ENCODE data around the gene C10orf105. TPM values are rescaled to one million over a fixed set of nuclear protein-coding genes. Genes with fewer than 3 reads are reported as not detected.

C10orf105 gene
- total RNA-seq, 1 experiment from 2014 or later = not detected

DNA sequence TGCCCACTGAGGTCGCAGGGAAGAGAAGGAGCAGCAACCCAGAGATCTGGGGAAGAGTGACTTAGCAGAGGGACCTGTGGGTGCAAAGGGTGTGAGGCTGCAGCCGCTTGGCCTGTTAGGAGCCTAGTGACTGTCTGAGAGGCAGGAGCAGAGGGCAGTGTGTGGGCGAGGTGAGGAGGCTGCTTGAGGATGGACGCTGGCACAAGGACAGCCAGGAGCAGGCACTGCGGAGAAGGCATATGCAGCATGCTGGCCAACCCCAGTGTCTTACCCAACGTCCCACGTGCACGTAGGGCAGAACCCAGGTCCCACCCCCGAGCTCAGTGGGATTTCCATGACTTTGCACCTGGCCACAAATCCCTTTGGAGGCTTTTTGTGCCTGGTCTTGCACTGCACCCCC lies 54.1 kb downstream of the C10orf105 start:
- DNase-seq = no peak
- Histone ChIP-seq H3K4me1 (no peaks in the 10 kb centered on the region), H3K9me3 (no peaks in the 10 kb centered on the region), H3K36me3 (ENCODE audit: control insufficient read depth, insufficient read depth, low read length) (no peaks in the 10 kb centered on the region), H3K27me3 (replicated peaks; ENCODE audit: control insufficient read depth, insufficient read depth, low read length) (no peaks in the 10 kb centered on the region), H3K4me3 (ENCODE audit: low read depth, low read length) (no peak overlapping the region)
- Mint-ChIP-seq H3K4me3 (ENCODE audit: unreplicated experiment) (no peak overlapping the region), H3K4me1 (ENCODE audit: low read depth, unreplicated experiment) (peaks cover 7% of the 10 kb centered on the region), H3K27me3 (ENCODE audit: insufficient read depth, unreplicated experiment) (peaks cover 3% of the 10 kb centered on the region), H3K27ac (ENCODE audit: unreplicated experiment) (no peak overlapping the region), H3K36me3 (ENCODE audit: insufficient read depth, unreplicated experiment) (no peaks in the 10 kb centered on the region), H3K9me3 (ENCODE audit: unreplicated experiment) (no peaks in the 10 kb centered on the region)
- intact Hi-C loops (cut with micrococcal nuclease; ENCODE audit: unreplicated experiment) = no loop called here
- no TSS peak for BruUV-seq (replicated peaks)
- TF ChIP-seq CTCF (IDR thresholded peaks at IDR 0.05; ENCODE audit: insufficient read depth in 1 of 2, low read depth in 1 of 2, low read length in 1 of 2, severe bottlenecking in 1 of 2, unreplicated experiment in 1 of 2) = no peak
- POLR2A ChIA-PET = no interaction called here
- CTCF ChIA-PET = interaction anchor here (1.1 kb wide), 1 partner anchor 26 kb away, joined by 3 read pairs; no protein-coding TSS in a partner anchor

GRCh38 chr10:71664585-71664984 lies 55.0 kb downstream of the C10orf105 start:
- ChIA-PET CTCF (interaction anchor here (0.6 to 1.1 kb wide), 2 partner anchors 25 to 384 kb away, joined by 3 to 12 read pairs; no protein-coding TSS in a partner anchor), POLR2A (no interaction called here)
- no peak for DNase-seq
- no peaks in the 10 kb centered on the region for H3K9me3 Mint-ChIP-seq (ENCODE audit: unreplicated experiment)
- peaks cover 3% of the 10 kb centered on the region for H3K27me3 Mint-ChIP-seq (ENCODE audit: insufficient read depth, unreplicated experiment)
- Histone ChIP-seq H3K27me3 (replicated peaks; ENCODE audit: control insufficient read depth, insufficient read depth, low read length) (no peaks in the 10 kb centered on the region), H3K36me3 (ENCODE audit: control insufficient read depth, insufficient read depth, low read length) (no peaks in the 10 kb centered on the region), H3K4me1 (no peaks in the 10 kb centered on the region), H3K9me3 (no peaks in the 10 kb centered on the region), H3K4me3 (ENCODE audit: low read depth, low read length) (no peak overlapping the region)
- peaks cover 7% of the 10 kb centered on the region for H3K4me1 Mint-ChIP-seq (ENCODE audit: low read depth, unreplicated experiment)
- no peak for TF ChIP-seq CTCF (IDR thresholded peaks at IDR 0.05; ENCODE audit: insufficient read depth in 1 of 2, low read depth in 1 of 2, low read length in 1 of 2, severe bottlenecking in 1 of 2, unreplicated experiment in 1 of 2)
- no peak overlapping the region for H3K4me3 Mint-ChIP-seq (ENCODE audit: unreplicated experiment)
- H3K36me3 Mint-ChIP-seq (ENCODE audit: insufficient read depth, unreplicated experiment) = no peaks in the 10 kb centered on the region
- no peak overlapping the region for H3K27ac Mint-ChIP-seq (ENCODE audit: unreplicated experiment)
- intact Hi-C loops (cut with micrococcal nuclease; ENCODE audit: unreplicated experiment) = no loop called here
- BruUV-seq (replicated peaks) = no TSS peak

DNA sequence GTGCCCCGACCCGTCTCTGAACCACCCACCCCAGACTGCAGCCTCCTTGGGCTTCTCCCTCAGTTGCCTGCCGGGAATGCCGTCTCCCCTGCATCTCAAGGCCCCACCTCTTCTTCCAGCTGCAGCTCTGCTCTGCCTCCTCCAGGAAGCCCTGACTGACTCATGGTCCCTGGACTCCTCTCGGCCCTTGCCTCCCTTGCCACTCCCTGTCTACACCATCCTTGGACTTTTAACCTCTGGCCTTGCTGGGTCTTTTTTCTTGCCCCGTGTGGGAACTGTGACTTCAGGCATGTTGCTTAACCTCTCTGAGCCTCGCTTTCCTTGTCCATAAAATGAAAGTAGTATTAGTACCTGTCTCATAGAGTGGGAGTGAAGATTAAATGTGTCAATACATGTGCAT lies 56.3 kb downstream of the C10orf105 start:
- no peaks in the 10 kb centered on the region for H3K9me3 ChIP-seq
- H3K36me3 ChIP-seq (ENCODE audit: control insufficient read depth, insufficient read depth, low read length) = no peaks in the 10 kb centered on the region
- Mint-ChIP-seq H3K9me3 (ENCODE audit: unreplicated experiment) (no peaks in the 10 kb centered on the region), H3K36me3 (ENCODE audit: insufficient read depth, unreplicated experiment) (no peaks in the 10 kb centered on the region), H3K27me3 (ENCODE audit: insufficient read depth, unreplicated experiment) (peaks cover 3% of the 10 kb centered on the region), H3K4me1 (ENCODE audit: low read depth, unreplicated experiment) (peaks cover 7% of the 10 kb centered on the region), H3K4me3 (ENCODE audit: unreplicated experiment) (no peak overlapping the region), H3K27ac (ENCODE audit: unreplicated experiment) (no peak overlapping the region)
- H3K4me3 ChIP-seq (ENCODE audit: low read depth, low read length) = no peak overlapping the region
- TF ChIP-seq CTCF (IDR thresholded peaks at IDR 0.05; ENCODE audit: insufficient read depth in 1 of 2, low read depth in 1 of 2, low read length in 1 of 2, severe bottlenecking in 1 of 2, unreplicated experiment in 1 of 2) = no peak
- no peak for DNase-seq
- BruUV-seq (replicated peaks) = no TSS peak
- ChIA-PET POLR2A (no interaction called here), CTCF (no interaction called here)
- no peaks in the 10 kb centered on the region for H3K27me3 ChIP-seq (replicated peaks; ENCODE audit: control insufficient read depth, insufficient read depth, low read length)
- intact Hi-C loops (cut with micrococcal nuclease; ENCODE audit: unreplicated experiment) = no loop called here
- no peaks in the 10 kb centered on the region for H3K4me1 ChIP-seq
